Cerebellar nuclear complex (tissue), 1 donor: Measurements from ENCODE around the gene PDC.
"Not testable (repeated sequence)": the region's sequence is repeated elsewhere in the genome, so short reads cannot be mapped to it uniquely, and the experiment has no call there.

ENCODE experiments used
- DNase-seq, 2 experiments: peaks; one replicate each; lab custom pipeline; 2025; lab: John Stamatoyannopoulos, UW

The PDC gene

DNA sequence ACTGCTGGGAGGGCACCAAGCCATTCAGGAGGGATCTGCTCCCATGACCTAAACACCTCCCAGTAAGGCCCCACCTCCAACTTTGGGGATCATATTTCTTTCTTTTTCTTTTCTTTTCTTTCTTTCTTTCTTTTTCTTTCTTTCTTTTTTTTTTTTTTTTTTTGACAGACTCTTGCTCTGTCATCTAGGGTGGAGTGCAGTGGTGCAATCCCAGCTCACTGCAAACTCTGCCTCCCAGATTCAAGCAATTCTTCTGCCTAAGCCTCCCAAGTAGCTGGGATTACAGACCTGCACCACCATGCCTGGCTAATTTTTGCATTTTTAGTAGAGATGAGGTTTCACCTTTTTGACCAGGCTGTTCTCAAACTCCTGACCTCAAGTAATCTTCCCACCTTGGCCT lies 4.6 kb upstream of the PDC start:
- not testable (repeated sequence) for DNase-seq

DNA sequence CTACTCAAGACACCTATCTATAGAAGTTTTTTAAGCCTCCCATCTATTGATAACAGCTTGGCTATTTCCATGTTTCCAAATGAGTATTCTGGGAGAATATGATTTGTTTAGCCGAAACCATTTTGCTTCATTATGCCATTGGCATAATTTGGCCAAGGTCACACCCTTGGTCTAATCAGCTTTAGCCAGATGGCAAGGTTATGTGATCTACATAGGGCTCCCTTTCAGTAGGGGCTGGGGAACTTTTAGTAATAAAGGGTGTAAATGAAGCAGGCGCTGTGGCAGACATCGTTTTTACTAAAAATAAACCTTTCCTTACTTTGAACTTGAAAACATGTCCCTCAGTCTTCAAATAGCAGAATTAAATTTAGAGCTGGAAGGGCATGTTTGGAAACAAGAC lies 3.0 kb upstream of the PDC start:
- DNase-seq: no peak

DNA sequence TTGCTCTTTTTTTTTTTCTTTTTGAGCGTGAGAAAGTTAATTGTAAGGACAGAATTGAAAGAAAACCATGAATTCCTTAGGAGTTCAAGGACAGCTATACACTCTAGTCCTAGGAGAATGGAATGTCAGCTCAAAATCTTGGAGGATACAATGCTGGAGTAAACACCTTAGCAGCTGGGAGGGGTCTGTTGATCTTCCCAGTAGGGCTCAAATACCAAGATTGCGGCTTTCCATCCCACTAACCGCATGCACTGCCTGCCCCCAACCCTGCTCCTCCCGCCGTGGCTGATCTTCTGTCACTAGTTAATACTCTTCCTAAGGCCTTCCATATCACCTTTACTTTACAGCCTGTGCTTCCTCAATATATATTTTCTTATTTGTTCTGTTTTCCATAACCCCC lies 2.6 kb upstream of the PDC start:
- DNase-seq: no peak

DNA sequence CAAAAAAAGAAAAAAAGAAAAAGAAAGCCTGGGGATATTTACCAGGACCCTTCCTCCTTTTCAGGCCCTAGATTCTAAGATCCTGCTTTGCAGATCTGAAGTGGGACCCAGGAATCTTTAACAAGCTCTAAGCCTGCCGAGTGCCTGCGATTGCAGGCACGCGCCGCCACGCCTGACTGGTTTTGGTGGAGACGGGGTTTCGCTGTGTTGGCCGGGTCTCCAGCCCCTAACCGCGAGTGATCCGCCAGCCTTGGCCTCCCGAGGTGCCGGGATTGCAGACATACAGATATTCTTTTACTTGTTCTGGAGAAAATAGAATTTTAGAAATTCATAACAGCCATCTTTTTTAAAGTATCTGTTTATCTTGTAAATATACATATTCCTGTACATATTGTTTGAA lies 1.8 kb downstream of the PDC start:
- not testable (repeated sequence) for DNase-seq

DNA sequence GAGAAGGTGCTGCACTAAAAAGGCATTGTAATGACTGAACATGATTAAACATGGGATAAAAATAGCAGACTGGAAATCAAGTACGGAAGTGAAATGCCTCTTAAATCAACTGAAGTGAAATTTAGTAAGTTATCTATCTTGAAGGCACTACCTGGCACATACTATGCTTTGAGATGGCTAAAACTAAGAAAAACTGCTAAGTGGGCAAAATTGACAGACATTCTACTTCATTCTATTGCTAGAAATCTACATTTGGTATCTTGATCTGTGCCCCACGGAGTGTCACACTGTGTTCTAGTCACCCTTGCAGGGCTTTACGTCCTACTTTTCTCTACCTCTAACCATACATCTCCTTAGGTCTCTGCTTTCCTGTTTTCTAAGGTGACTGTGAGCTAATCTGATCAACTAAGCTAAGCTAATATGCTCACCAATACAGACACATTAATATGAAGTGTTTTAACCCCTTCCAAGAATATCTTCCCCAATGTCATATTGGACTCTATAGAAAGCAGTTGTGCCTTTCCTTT lies 4.1 kb downstream of the PDC start:
- DNase-seq: no peak

DNA sequence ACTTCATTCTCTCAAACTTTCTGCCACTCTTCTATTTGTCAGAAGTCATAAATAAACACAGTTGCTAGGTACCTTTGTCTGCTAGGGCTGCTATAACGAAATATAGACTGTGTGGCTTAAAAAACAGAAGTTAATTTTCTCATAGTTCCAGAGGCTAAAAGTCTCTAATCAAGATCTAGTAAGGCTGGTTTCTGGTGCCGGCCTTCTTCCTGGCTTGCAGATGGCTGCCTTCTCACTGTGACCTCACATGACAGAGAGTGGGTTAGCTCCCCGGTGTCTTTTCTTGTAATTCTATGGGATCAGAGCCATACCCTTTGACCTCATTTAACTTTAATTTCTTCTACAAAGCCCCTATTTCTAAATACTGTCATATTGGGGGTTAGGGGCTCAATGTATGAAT lies 5.9 kb downstream of the PDC start:
- DNase-seq: no peak

DNA sequence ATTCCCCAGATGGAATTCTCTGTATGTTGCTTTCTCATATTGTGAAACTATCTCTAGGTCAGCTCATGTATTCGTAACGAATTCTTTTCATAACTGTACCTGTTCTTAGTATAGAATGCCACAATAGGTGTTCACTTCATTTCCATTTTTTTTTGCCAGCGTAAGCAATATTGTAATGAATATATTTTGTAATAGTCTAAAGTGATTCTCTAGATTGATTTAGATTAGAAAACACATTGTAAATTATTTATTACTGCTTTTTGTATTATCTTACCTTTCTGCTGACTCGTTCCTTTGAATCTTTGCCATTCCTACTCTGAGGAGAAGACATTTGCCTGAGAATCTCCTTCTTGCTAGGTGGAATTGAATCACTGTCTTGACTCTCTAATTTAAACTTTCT lies 14.8 kb downstream of the PDC start:
- no peak for DNase-seq

DNA sequence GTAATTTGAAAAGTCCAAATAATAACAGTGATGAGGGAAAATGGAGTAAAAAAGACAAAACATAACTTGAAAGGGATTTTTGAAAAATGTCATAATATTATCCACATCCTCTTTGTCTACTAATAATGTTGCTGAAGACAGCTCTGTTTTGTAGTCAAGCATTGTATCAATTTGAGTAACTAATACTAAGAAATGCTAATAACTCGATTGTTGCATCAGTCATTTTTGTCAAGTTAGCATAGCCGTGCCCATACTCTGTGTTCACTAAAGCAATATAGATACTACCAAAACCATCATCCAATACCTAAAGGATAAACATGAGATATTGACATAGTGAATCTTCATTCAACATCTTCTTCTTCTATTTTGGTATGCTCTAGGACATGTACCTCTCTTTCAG lies 17.3 kb downstream of the PDC start:
- DNase-seq: no peak

DNA sequence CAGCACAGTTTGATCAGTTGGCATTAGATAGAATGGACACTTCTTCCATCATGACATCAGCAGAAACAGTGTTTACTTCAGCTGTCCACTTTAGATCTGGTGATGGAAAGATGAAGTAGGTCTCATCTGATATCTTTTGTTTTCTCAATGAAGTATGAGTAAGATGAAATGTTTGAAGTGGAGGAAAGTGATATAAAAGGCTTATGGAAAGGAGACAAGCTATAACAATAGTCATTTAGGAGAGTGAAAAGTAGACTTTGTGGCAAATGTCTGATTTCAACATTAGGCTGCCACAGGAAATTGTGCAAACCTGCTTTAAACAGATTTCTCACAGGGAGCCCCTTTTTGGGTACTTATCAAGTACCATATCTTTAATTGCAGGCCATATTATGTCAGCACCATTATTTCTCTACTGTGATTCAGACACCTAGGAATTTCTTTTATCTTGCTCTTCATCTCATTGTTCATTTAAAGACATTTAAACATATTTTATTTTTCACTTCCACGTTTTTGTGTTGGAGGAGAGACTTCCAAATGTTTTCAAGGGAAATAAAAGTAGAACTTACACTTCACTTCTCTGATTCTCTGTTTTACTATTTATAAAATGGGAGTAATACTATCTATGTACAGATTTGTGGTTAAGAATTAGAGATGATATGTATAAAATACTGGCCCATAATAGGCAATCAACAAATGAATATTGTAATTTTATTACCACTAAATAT lies 18.1 kb downstream of the PDC start:
- no peak for DNase-seq

DNA sequence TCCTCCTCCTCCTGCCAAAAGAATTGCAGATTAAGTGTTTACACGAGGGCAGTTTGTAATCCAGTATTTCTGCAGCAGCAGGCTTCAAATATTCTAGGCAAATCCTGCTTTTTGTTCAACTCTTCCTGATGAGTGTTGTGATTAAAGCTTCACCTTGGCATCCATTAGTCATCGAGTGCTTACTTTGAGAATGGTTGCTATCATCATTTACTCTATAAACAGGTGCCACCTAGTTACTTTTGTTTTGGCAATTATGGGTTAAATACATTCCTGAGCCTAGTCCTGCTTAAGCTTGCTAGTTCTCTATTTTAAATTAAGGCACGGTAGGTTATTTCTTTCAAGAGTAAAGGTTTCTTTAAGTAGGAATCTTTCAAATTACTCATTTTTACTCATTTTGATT lies 20.3 kb downstream of the PDC start:
- no peak for DNase-seq

DNA sequence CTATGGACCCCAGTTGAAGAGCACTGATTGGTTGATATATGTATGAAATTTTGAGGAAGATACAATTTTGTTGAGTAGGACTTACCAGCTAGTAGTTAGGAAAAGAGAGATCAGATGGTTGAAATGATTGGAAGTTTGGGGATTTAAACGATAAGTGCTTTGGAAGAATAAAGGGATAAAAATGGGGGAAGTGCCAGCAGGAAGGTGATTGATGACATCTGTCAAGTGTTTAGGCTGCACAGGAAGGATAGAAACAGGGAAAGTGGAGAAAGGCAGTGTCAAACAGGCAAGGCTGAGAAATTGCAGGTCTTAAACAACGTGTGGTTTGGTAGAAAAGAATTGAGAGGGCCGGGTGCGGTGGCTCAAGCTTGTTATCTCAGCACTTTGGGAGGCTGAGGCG lies 22.3 kb downstream of the PDC start:
- no peak for DNase-seq

DNA sequence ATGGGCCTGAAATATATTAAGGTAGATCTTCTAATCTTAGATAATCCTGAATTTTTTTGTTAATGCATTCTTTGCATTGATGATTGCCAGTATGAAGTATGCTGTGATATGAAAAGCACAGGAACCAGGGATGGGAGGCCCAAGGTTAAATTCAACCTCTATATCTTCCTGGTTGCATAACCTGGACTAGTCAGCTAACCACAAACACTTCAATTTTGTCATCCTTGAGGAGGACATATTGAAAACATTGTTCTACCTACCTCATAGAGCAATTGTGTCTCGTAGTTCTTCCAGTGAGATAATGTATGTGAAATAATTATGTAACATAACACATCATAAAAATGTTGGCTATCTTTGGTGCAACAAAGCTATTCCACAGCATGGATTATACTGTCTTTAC lies 25.6 kb downstream of the PDC start:
- no peak for DNase-seq

DNA sequence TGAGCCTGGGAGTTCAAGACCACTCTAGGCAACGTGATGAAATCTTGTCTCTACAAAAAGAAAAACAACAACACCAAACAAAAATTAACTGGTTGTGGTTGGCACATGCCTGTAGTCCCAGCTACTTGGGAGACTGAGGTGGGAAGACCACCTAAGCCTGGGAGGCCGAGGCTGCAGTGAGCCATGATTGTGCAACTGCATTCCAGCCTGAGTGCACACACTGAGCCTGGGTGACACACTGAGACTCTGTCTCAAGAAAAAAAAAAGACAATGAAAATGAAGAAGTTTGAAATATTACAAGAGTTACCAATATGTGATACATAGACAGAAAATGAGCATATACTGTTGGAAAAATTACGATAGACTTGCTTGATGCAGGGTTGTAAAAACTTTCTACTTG lies 31.9 kb downstream of the PDC start:
- DNase-seq: no peak

DNA sequence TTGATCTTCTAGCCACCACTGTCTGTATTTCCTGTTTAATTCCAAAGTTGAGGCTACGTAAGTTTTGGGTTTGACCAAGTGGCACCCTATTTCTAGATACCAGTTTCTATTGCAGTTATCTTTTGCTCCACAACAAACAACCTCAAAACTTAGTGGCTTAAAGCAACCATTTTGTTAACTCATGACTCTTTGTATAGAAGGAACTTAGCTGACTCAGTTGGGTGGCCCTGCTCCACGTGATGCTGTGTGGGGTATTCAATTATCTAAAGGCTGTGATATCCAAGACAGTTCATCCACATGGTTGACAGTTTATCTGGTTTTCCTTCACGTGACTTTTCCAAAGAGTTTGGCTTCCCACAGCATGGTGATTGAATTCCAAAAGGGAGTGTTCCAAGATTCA lies 34.8 kb downstream of the PDC start:
- no peak for DNase-seq

DNA sequence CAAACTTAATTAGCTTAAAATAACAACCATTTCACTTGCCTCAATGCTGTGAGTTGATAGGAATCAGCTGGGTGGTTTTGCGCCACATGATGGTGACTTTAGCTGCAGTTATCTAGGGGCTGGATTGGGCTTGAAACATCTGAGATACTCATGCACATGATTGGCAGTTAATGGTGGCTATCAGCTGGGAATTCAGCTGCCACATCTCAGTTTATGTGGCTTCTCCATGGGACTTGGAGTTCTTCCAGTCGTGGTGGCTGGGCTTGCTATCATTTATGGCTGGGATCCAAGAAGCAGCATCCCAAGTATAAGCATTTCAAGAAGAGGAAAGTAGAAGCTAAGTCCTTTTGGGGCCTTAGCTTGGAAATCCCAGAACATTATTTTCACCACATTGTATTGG lies 36.4 kb downstream of the PDC start:
- no peak for DNase-seq

DNA sequence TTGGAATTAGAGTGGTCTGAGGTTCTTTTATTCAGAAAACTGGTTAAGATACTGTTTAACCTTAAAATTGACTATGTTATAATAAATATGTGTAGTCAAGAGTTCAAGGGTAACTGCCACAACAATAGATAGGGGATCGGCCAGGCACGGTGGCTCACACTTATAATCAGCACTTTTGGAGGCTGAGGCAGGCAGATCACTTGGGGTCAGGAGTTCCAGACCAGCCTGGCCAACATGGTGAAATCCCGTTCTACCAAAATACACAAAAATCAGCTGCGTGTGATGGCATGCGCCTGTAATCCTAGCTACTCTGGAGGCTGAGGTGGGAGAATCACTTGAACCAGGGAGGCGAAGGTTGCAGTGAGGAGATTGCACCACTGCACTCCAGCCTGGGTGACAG lies 39.5 kb downstream of the PDC start:
- no peak for DNase-seq

DNA sequence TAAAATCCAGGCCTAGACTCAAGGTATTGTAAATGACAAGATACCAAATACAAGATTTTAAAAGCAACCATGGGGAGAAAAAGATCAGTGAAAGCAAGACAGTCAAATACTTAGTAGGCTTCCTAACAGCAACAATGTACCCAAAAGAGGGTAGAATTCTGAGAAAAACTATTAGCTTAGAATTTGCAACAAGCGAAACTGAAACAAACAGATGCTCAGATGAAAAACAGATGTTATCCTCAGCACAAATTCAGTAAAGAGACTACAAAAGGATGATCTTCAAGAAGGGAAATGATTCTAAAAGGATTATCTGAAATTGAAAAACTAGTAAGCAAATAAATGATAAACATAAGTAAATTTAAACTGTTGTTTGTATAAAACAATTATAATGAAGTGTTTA lies 40.0 kb downstream of the PDC start:
- no peak for DNase-seq

DNA sequence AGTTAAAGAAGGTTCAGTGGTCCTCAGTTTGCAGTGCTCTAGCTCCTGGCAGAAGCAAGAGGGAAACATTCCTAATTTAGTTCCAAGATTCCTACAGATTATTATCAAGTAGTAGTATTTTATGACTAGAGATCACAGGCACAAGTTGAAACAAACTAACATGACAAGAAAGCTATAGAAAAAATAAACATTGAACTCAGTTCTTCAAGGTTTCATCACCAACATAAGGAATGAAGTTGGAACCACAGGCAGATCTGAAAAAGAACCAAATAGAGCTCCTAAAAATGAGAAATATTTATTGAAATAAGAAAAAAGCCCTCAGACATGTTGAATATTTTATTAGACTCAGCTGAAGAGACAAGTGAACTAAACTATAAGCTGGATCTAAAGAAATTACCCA lies 40.6 kb downstream of the PDC start:
- DNase-seq: no peak

DNA sequence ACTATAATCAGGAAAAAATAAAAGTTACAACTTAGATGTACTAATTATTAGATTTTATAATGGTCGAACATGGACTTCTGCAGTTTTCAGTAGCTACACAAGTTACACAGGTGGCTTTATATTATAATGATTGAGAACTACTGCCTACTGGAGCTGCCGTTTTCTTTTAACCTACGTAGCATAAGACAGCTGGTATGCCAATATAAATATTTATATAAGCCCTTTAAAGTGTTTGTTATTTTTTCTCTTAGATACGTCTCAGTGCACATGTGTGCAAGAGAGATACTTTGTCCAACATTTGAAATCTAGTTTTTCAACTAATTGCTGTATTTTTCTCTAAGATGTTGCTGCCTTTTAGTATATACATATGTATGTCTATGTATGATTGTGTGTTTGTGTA lies 42.4 kb downstream of the PDC start:
- no peak for DNase-seq

DNA sequence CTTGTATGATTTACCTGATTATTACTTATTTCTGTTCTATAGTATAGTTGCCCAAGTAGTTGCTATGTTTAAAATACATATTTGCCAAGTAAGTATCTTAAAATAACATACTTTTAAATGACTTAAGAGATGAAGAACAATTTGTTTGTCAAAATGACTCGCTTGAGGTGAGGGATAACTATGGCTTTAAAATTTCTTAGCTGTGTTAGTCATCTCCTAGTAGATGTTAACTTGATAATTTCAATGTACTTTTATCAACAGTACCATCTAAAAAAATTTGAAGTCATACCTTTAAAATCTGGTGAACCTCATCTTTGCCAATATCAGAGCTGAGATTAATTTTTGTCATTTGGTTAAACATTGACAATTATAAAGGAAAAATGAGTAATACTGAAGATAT lies 47.6 kb downstream of the PDC start:
- no peak for DNase-seq

DNA sequence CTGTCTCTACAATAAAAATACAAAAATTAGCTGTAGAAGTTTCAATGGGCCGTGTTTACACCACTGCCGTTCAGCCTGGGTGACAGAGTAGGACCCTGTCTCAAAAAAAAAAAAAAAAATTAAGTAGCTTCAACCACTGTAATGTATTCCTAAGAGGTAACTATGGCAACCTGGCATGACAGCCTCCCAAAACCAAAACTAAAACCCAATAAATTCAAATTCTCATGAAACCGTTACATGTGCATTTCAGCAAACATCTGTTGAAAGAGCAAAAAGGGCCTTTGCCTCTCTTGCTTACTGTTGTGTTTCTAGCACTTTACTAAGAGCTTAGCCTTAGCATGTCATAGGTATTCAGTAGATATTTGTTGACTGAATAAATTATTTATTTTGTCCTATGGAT lies 51.8 kb downstream of the PDC start:
- DNase-seq: no peak

DNA sequence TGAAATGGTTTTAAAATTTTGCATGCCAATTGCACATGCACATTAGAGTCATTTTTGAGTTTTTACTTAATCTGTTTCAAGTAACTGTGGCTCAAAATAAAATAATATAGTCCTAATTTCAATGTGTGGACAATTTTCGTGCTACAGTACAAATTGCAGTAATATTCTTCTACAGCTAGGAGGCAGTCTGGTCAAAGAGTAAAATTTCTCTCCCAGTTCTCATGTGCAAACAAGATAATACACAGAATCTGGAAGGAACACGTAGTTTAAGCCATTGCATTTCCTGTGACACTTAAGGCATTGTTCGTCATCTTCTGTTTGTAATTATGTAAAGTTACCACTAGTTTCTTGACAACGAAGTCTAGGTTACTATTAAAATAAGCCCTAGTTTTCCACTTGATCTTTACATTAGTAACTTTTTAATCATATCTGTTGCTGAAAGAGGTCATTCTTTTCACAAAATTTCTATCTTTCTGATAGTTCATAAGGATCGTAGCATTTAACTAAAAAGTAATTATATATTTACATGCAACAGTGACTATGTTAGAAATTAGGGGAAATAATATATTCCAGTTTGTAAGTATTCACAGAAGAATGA lies 56.4 kb downstream of the PDC start:
- DNase-seq: no peak

DNA sequence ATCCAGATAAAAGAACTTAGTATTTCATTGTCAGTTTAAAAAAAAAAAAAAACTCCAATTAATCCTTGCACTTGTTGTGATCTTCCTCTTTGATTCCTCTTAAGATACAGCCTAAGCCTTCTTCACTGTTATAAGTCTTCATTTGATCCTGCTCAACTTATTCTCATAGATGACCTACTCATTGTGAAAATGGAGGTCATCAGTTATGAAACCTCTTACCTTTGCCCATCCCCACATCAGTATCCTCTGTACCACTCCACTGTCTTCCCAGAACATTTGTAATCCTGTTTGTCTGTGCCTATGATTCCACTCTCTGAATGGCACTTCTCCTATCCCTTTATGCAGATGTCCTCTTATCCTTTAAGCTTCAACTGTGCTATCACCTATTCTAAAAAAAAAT lies 57.3 kb downstream of the PDC start:
- DNase-seq: no peak

DNA sequence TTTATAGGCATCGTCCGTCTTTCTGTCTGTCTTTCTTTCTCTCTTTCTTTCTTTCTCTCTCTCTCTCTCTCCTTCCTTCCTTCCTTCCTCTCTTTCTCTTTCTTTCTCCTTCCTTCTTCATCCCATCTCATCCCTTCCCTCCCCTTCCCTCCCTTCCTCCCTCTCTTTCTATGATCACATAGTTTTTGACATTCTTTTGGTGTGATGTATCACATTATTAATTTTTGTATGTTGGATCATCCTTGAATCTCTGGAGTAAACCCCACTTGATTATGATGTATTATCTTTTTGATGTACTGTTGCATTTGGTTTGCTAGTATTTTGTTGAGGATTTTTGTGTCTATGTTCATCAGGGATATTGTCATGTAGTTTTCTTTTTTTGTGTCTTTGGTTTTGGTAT lies 59.5 kb downstream of the PDC start:
- not testable (repeated sequence) for DNase-seq
